HPDE6-E6E7 (cell line): ENCODE results near the gene PSMB5.

Experiments
- DNase-seq: peaks from one replicate; pipeline ENCODE4 v3.0.0; 2011; ENCODE audit warnings: missing footprints; ENCODE audit errors: extremely low spot score

PSMB5 gene

GRCh38 chr14:22987291-22987690 is 47.4 kb downstream of the PSMB5 start:
- DNase-seq = no peak

- no peak for DNase-seq
Measured at GRCh38 chr14:22986508-22987054, 48.1 kb downstream of the PSMB5 start.

GRCh38 chr14:22985894-22986507 is 48.7 kb downstream of the PSMB5 start:
- DNase-seq = no peak

GRCh38 chr14:22984959-22985658 is 49.6 kb downstream of the PSMB5 start:
- DNase-seq = no peak

GRCh38 chr14:22982477-22983245 is 52.0 kb downstream of the PSMB5 start, which contains the start of gene AJUBA:
TSS of gene AJUBA (minus strand) at chr14:22982551. CDS start at chr14:22982266, 285 bp downstream.
- no peak for DNase-seq

GRCh38 chr14:22981876-22982476 is 52.7 kb downstream of the PSMB5 start:
- no peak for DNase-seq

- no peak for DNase-seq
Measured at GRCh38 chr14:22981090-22981875, 53.4 kb downstream of the PSMB5 start.

- no peak for DNase-seq
Measured at GRCh38 chr14:22980672-22981089, 54.0 kb downstream of the PSMB5 start.

GRCh38 chr14:22979748-22980392 is 54.8 kb downstream of the PSMB5 start:
- no peak for DNase-seq

GRCh38 chr14:22978981-22979671 is 55.6 kb downstream of the PSMB5 start:
- no peak for DNase-seq

- no peak for DNase-seq
Measured at GRCh38 chr14:22978487-22978837, 56.2 kb downstream of the PSMB5 start.

- DNase-seq = no peak
Measured at GRCh38 chr14:22977684-22978486, 56.8 kb downstream of the PSMB5 start.

- no peak for DNase-seq
Measured at GRCh38 chr14:22977434-22977683, 57.3 kb downstream of the PSMB5 start.

- no peak for DNase-seq
Measured at GRCh38 chr14:22976620-22977433, 57.9 kb downstream of the PSMB5 start.
